Prostate gland (tissue), 2 donors: ENCODE data around the gene HSDL2.

Experiments
- CTCF ChIP-seq, 4 experiments: fragments of 200-600 bp in 2 of 4; fragments of 450-650 bp in 2 of 4; sonication (generic) in 2 of 4; IDR thresholded peaks; 1 replicate in 3 of 4; 2 replicates in 1 of 4; pipeline ENCODE4 v1.5.1; 2016 to 2019; ENCODE audit warnings: antibody characterized with exemption in 4 of 4, mild to moderate bottlenecking in 2 of 4, moderate library complexity in 2 of 4
- POLR2A ChIP-seq: fragments of 450-650 bp; IDR thresholded peaks from one replicate; pipeline ENCODE4 v1.6.1; 2016; ENCODE audit warnings: antibody characterized with exemption, mild to moderate bottlenecking
- POLR2AphosphoS5 ChIP-seq: sonication (generic); formaldehyde crosslinking; IDR thresholded peaks from one replicate; pipeline ENCODE4 v1.6.1; 2017; ENCODE audit warnings: antibody characterized with exemption

- TF ChIP-seq POLR2AphosphoS5 (no peak), CTCF (IDR thresholded peaks at IDR 0.05) (no peak), POLR2A (no peak)
Measured at GRCh38 chr9:112369817-112370216, 10.1 kb upstream of the HSDL2 start.
